Gastroesophageal sphincter (tissue), 4 donors: ENCODE measurements around the gene ALPI. TPM values are rescaled to one million over a fixed set of nuclear protein-coding genes. Genes with fewer than 3 reads are reported as not detected.
"Not testable (repeated sequence)": the region's sequence is repeated elsewhere in the genome, so short reads cannot be mapped to it uniquely, and the experiment has no call there.

Source experiments
- ATAC-seq: fragments of 150-250 bp; one replicate; pipeline ENCODE4 v1.9.1; 2016; ENCODE audit warnings: mild to moderate bottlenecking, moderate library complexity
- H3K27ac ChIP-seq, 4 donors: fragments of 200-600 bp; sonication (generic) in 3 of 4; 1 replicate in 3 of 4; 2 replicates in 1 of 4; pipeline ENCODE4 v1.5.1; 2016 to 2019
- H3K27me3 ChIP-seq: fragments of 200-600 bp; sonication (generic); one replicate; pipeline ENCODE4 v1.5.1; 2019
- H3K36me3 ChIP-seq, 2 donors: fragments of 200-600 bp; sonication (generic); one replicate each; pipeline ENCODE4 v1.5.1; 2019; ENCODE audit warnings: control low read depth in 1 of 2
- H3K4me1 ChIP-seq, 3 donors: fragments of 200-600 bp; sonication (generic); 1 replicate in 2 of 3; 2 replicates in 1 of 3; pipeline ENCODE4 v1.5.1; 2016 to 2019; ENCODE audit warnings: control low read depth in 2 of 3
- H3K4me3 ChIP-seq, 2 donors: fragments of 200-600 bp; sonication (generic); one replicate each; pipeline ENCODE4 v1.5.1; 2019; ENCODE audit warnings: mild to moderate bottlenecking in 1 of 2, moderate library complexity in 1 of 2
- H3K9me3 ChIP-seq, 3 donors: fragments of 200-600 bp; sonication (generic); one replicate each; pipeline ENCODE4 v1.5.1; 2017 to 2019; ENCODE audit warnings: control low read depth in 2 of 3
- EP300 ChIP-seq: sonication (generic); formaldehyde crosslinking; IDR thresholded peaks from one replicate; pipeline ENCODE4 v1.6.1; 2017; ENCODE audit warnings: antibody characterized with exemption, mild to moderate bottlenecking
- POLR2A ChIP-seq, 2 donors: fragments of 450-650 bp; IDR thresholded peaks; one replicate each; pipeline ENCODE4 v1.6.1; 2017; ENCODE audit warnings: antibody characterized with exemption in 2 of 2, mild to moderate bottlenecking in 2 of 2, moderate library complexity in 1 of 2
- POLR2AphosphoS5 ChIP-seq: sonication (generic); formaldehyde crosslinking; IDR thresholded peaks from one replicate; pipeline ENCODE4 v1.6.1; 2017; ENCODE audit warnings: antibody characterized with exemption
- WGBS, 2 donors: methylation state at CpG; one replicate each; pipeline ENCODE4 v1.1.5; 2018; ENCODE audit warnings: low coverage in 1 of 2; 5-methylcytosine and 5-hydroxymethylcytosine counted together
- total RNA-seq, 4 donors: library from RNA; depleted of rRNA; stranded (reverse); fragments of >200 nt; gene quantifications; one replicate each; pipeline ENCODE4 v1.1.0, GENCODE V29; 2016
- TF ChIP-seq, protein P1 (sequence below), 4 experiments: fragments of 200-600 bp in 2 of 4; fragments of 450-650 bp in 2 of 4; sonication (generic) in 1 of 4; IDR thresholded peaks; one replicate each; pipeline ENCODE4 v1.5.1; 2017 to 2019; ENCODE audit warnings: antibody characterized with exemption in 4 of 4, mild to moderate bottlenecking in 2 of 4, moderate library complexity in 2 of 4

ALPI gene
- total RNA-seq, 4 donors from 2014 or later: not detected

GRCh38 chr2:232444409-232445148, 11.4 kb upstream of the ALPI start:
- H3K9me3 ChIP-seq: no peaks in the 10 kb centered on the region
- no peaks in the 10 kb centered on the region for H3K27me3 ChIP-seq
- TF ChIP-seq, protein P1, sequence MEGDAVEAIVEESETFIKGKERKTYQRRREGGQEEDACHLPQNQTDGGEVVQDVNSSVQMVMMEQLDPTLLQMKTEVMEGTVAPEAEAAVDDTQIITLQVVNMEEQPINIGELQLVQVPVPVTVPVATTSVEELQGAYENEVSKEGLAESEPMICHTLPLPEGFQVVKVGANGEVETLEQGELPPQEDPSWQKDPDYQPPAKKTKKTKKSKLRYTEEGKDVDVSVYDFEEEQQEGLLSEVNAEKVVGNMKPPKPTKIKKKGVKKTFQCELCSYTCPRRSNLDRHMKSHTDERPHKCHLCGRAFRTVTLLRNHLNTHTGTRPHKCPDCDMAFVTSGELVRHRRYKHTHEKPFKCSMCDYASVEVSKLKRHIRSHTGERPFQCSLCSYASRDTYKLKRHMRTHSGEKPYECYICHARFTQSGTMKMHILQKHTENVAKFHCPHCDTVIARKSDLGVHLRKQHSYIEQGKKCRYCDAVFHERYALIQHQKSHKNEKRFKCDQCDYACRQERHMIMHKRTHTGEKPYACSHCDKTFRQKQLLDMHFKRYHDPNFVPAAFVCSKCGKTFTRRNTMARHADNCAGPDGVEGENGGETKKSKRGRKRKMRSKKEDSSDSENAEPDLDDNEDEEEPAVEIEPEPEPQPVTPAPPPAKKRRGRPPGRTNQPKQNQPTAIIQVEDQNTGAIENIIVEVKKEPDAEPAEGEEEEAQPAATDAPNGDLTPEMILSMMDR (IDR thresholded peaks at IDR 0.05): peak in 1 of 4 experiments; percentile 54
- TF ChIP-seq POLR2AphosphoS5 (no peak), EP300 (no peak), POLR2A (IDR thresholded peaks at IDR 0.05) (no peak)
- peaks cover 0 to 5% (median 0%) of the 10 kb centered on the region in 3 donors for H3K4me1 ChIP-seq
- no peak overlapping the region for H3K27ac ChIP-seq
- no peak for ATAC-seq
- no peak overlapping the region for H3K4me3 ChIP-seq
- no peaks in the 10 kb centered on the region for H3K36me3 ChIP-seq
- 90% methylated on average over 2 of the region's 21 CpGs; no CpG with 5 or more reads in 1 of the 2 donors for WGBS, 2 donors

DNA sequence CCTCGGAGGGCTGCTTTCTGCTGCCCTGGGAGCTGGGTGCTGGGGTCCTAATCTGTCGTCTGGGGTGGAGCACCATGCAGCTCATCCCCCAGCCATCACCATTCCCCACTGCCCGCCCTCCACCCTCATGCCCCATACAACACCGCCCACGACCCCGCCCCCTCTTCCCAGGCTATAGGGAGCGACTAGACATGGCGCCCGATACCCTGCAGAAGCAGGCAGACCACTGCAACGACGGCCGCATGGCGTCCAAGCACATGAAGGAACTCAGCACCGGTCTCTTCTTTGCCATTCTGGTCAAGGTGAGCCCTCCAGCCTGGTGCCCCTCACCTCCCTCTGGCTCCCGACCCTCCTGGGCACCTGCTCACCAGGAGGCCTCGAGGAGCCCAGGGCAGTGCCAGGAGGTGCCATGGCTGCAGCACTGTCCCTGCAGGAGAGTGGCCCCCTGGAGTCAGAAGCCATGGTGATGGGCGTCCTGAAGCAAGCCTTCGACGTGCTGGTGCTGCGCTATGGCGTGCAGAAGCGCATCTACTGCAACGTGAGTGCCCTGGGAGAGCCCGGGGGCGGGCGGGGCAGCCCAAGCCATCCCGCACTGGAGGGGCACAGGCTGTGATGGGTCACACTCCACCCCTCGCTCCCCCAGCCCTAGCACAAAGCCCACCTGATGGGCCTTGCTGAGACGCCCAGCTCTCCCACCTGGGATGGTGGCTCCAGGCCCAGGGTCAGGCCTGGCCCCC, 10.6 kb upstream of the ALPI start:
- H3K27ac ChIP-seq, H3K4me1 ChIP-seq, H3K4me3 ChIP-seq, H3K9me3 ChIP-seq, ATAC-seq, H3K27me3 ChIP-seq, H3K36me3 ChIP-seq: not testable (repeated sequence)
- WGBS, 2 donors: no CpG with 5 or more reads among the region's 29 CpGs

- H3K36me3 ChIP-seq, H3K9me3 ChIP-seq, ATAC-seq, H3K4me1 ChIP-seq, H3K27ac ChIP-seq, H3K4me3 ChIP-seq, H3K27me3 ChIP-seq: not testable (repeated sequence)
- TF ChIP-seq, protein P1 (IDR thresholded peaks at IDR 0.05): peak in 2 of 4 experiments; percentile 5 to 40
- 100% methylated on average over 1 of the region's 9 CpGs; no CpG with 5 or more reads in 1 of the 2 donors for WGBS, 2 donors
These were observed 9.6 kb upstream of the ALPI start for GRCh38 chr2:232446266-232446777.

DNA sequence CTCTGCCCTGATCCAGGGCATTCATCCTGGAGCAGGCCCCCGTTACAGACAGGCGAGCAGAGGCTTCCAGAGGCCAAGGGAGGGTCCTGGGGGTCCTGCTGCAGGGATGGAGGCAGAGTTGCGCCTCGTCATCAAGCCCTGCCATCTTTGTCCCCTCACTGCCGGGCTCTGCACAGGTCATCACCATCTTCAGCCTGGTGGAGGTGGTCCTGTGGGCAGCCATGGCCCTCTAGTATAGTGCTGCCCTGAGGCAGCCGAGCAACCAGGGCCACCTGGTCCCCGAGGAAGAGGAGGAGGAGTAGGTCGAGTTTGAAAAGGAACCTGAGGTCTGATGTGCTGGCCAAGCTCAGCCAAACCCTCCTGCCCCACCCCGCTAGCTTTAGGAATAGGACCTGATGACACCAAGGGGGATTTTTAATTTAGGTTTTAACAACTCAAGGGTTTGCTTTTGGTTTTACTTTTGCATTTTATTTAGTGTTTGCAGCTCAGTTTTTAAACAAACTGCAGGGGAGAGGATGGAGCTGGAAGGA, 8.8 kb upstream of the ALPI start:
- 59 to 63% methylated on average over 4 of the region's 9 CpGs for WGBS, 2 donors
- TF ChIP-seq, protein P1 (IDR thresholded peaks at IDR 0.05): no peak
- TF ChIP-seq EP300 (no peak), POLR2AphosphoS5 (no peak), POLR2A (IDR thresholded peaks at IDR 0.05) (no peak)
- Histone ChIP-seq H3K4me1 (no peaks in the 10 kb centered on the region), H3K27ac (no peak overlapping the region), H3K27me3 (no peaks in the 10 kb centered on the region), H3K36me3 (no peaks in the 10 kb centered on the region), H3K4me3 (no peak overlapping the region), H3K9me3 (no peaks in the 10 kb centered on the region)
- ATAC-seq: no peak

DNA sequence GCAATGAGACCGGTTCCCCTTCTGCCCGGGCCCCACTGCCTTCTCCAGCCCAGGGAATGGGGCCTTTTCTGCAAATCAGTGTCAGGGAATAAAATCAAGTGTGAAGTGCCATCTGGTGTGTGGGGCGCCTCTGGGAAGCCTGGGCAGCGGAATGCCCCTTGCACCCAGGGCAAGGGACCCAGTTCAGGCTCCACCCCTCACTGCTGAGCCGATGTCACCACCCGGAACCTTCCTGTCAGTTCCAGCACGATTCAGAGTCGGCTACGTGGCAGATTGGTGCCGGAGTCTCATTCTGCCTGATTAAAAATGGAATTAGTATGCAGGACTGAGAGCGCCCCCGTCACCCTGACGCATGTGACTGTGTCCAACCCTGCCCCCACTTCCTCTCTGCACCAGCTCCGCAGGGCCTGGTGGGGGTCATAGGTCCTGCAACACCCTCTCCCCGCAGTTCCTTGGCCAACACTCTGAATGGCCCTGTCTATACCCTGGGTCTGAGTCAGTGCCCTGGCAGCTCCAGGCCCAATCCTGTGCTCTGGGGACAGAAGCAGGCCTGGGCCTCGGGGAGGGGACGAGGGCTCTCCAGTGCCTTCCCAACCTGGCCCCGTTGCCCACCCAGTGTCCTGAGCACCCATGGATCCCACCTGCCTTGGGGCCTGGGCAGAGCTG, 8.2 kb upstream of the ALPI start:
- H3K9me3 ChIP-seq: no peaks in the 10 kb centered on the region
- WGBS, 2 donors: 40% methylated on average over 1 of the region's 18 CpGs; no CpG with 5 or more reads in 1 of the 2 donors
- TF ChIP-seq, protein P1 (IDR thresholded peaks at IDR 0.05): no peak
- no peaks in the 10 kb centered on the region for H3K27me3 ChIP-seq
- no peak overlapping the region for H3K27ac ChIP-seq
- H3K4me1 ChIP-seq: no peaks in the 10 kb centered on the region
- H3K36me3 ChIP-seq: no peaks in the 10 kb centered on the region
- no peak for ATAC-seq
- H3K4me3 ChIP-seq: no peak overlapping the region
